HepG2 (cell line): Measurements from ENCODE around the gene CCDC73.

Experiments used
- CTCF ChIP-seq: sonication (generic); formaldehyde crosslinking; IDR thresholded peaks from 2 replicates; pipeline ENCODE4 v1.5.0; 2020; ENCODE audit warnings: mild to moderate bottlenecking, missing genetic modification reagents, moderate library complexity
- EED ChIP-seq: sonication (generic); formaldehyde crosslinking; IDR thresholded peaks from 2 replicates; pipeline ENCODE4 v1.5.0; 2020; ENCODE audit warnings: mild to moderate bottlenecking, missing genetic modification reagents
- JUNB ChIP-seq: sonication (generic); formaldehyde crosslinking; IDR thresholded peaks from 2 replicates; pipeline ENCODE4 v1.8.0; 2022; ENCODE audit warnings: missing genetic modification reagents, mild to moderate bottlenecking, borderline replicate concordance
- KLF13 ChIP-seq: sonication (generic); formaldehyde crosslinking; IDR thresholded peaks from 2 replicates; pipeline ENCODE4 v1.4.0; 2020; ENCODE audit warnings: mild to moderate bottlenecking, missing genetic modification reagents
- POLR2A ChIP-seq, 2 experiments: IDR thresholded peaks; 2 replicates each; pipeline ENCODE4 v1.6.1; 2011; ENCODE audit warnings: low read depth in 2 of 2, low read length in 2 of 2, mild to moderate bottlenecking in 1 of 2, moderate library complexity in 1 of 2; ENCODE audit not compliant: insufficient read depth in 1 of 2
- RAD21 ChIP-seq: fragments of 450-650 bp; formaldehyde crosslinking; IDR thresholded peaks from 2 replicates; pipeline ENCODE4 v1.5.0; 2020; ENCODE audit warnings: mild to moderate bottlenecking
- STAT6 ChIP-seq: sonication (generic); formaldehyde crosslinking; IDR thresholded peaks from 2 replicates; pipeline ENCODE4 v1.4.0; 2020; ENCODE audit warnings: missing genetic modification reagents, mild to moderate bottlenecking, borderline replicate concordance
- TFE3 ChIP-seq: IDR thresholded peaks from 2 replicates; pipeline ENCODE4 v1.6.1; 2016
- ZBTB7A ChIP-seq: sonication (generic); formaldehyde crosslinking; IDR thresholded peaks from 2 replicates; pipeline ENCODE4 v1.8.0; 2022; ENCODE audit warnings: mild to moderate bottlenecking, missing genetic modification reagents
- ZNF501 ChIP-seq: sonication (generic); formaldehyde crosslinking; IDR thresholded peaks from 2 replicates; pipeline ENCODE4 v1.5.1; 2020; ENCODE audit warnings: mild to moderate bottlenecking, moderate library complexity, missing genetic modification reagents

- TF ChIP-seq STAT6 (CRISPR knock-in tag), result no peak
- TF ChIP-seq RAD21 (CRISPR knock-in tag), result no peak
- TF ChIP-seq ZBTB7A (CRISPR knock-in tag), result no peak
- TF ChIP-seq KLF13, result no peak
- no peak for TF ChIP-seq ZNF501 (CRISPR knock-in tag)
- TF ChIP-seq CTCF (CRISPR knock-in tag), result no peak
- TF ChIP-seq TFE3 (CRISPR knock-in tag), result no peak
- TF ChIP-seq POLR2A (IDR thresholded peaks at IDR 0.05; ENCODE audit: insufficient read depth in 1 of 2, low read depth in 2 of 2, low read length in 2 of 2), result no peak
- TF ChIP-seq EED (CRISPR knock-in tag), result no peak
- TF ChIP-seq JUNB, result no peak
These were observed at the start of gene CCDC73 for GRCh38 chr11:32794439-32794838.
